NCI-H146 treated with DMSO at 0.1 percent for 48 hours (cell line): Measurements from ENCODE around the gene UFL1.

Experiments used
- DNase-seq: peaks from one replicate; lab custom pipeline; 2025; ENCODE audit not compliant: unreplicated experiment; lab: John Stamatoyannopoulos, UW

UFL1 gene

DNA sequence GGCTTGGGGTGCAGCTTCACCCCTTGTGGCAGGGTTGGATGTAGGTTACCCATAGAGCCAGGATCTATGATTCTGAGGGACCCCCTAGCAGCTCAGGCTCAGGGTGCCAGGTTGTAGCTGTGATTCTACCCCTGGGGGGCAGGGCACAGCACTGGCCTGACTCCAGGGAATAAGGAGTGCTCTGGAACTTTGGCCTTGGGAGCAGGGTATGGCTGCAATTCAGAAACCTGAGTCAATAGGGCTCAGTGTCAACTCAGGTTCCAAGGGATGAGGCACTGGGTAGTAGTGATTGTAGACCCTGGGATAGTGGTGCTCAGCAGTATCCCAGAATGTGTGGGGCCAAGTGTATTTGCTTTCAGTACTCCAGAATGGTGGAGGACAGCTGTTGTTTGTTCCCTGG, 49.9 kb downstream of the UFL1 start:
- DNase-seq, result no peak

DNA sequence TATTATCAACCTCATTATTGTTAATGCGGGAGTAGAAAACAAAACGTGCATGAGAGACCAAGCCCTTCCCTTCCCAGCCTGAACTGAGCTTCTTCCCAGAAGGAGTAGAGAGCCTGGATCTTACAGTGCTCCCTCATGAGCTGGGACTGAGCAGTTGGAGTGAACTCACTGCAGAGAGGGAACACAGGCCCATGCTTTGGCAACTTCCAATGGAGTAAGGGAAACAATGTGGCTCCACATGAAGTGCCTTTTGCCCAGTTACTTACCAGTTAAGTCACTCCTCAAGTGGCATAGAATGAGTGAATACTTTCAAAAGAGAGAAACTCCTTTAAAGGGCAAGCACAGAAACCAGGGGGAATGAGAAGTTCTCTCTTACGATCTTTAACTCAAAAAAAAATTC, 53.8 kb downstream of the UFL1 start:
- no peak for DNase-seq

DNA sequence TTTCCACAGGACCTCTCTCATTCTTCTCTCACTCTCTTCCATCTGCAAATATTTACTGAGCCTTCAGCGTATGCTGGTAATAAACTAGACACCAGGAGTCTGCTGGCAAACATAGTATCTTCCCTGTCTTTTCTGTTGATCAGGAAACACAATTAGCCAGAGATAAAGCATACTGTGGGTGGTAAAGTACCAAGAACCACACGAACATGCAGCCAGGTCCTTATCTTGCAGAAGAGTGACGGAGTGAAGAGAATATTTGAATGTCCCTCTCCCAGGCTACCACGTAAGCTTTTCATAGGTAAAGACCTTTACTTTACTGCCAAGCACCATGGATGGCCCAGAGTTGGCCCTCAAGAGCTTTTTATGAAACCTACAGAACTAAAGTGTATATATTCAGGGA, 54.6 kb downstream of the UFL1 start:
- no peak for DNase-seq

DNA sequence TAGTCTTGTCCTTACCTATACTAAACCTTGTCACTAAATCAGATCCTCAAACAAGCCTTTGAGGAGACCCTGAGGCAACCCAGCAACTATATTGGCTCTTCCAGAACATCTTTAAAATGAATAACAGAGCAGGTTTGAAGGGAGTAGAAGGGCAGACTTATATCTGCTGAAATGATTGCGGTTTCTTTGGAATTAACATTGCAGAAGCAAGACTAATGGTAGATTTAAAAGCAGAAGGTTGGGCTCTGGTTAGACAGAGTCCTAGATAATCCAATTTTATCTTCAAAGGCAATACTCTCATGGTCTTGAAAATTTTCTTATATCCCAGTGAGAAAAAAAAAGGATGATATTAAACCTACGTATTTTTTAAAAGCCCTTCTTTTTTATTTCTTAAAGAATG, 60.4 kb downstream of the UFL1 start:
- no peak for DNase-seq

DNA sequence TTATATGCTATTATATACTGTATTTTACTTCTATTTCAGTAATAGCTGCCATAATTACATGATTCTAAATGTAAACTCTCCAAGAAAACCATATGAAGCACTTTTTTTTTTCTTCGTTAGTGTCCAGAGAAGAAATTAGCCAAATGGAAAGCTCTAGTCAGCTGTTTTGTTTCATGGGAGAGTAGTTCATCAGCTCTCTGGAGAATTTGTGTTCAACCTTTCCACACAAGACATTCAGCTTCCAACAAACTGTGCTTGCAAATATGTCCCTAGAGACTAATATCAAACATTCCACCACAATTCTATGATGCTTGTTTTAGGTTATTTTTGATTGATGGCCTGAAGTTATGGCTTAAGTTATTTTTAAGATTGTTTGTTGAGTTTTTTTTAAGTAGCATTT, 60.8 kb downstream of the UFL1 start:
- DNase-seq, result no peak

DNA sequence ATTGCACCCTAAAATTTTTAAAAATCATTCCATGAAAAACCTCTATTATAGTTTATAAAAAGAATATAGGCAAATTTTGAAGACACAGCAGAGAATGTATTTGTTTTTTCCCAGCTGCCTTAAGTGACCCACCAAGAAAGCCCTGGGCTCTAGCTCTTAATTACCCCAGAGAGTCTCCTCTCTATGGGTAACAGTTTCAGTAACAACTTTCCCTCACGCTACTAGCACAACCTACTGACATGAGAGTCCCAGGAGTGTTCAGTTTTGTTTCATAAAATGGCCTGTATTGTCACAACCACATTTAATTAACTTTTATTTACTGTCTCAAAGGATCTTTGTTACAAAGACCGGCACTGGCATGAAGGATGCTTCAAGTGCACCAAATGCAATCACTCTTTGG, 82.8 kb downstream of the UFL1 start:
- DNase-seq, result no peak
